GM12878 (cell line): ENCODE results near the gene KIRREL1.

Experiments used
- BCL3 ChIP-seq: IDR thresholded peaks from 2 replicates; pipeline ENCODE4 v1.6.1; 2011; ENCODE audit warnings: borderline replicate concordance, low read depth, mild to moderate bottlenecking, moderate library complexity, low read length; ENCODE audit not compliant: insufficient read depth, poor library complexity, severe bottlenecking
- CREB1 ChIP-seq: IDR thresholded peaks from 2 replicates; pipeline ENCODE4 v1.6.1; 2012; ENCODE audit warnings: low read depth, mild to moderate bottlenecking, inconsistent platforms
- CTCF ChIP-seq, 3 experiments: IDR thresholded peaks in 2 of 3; conservative IDR thresholded peaks in 1 of 3; 2 replicates each; pipeline ENCODE4 v1.5.1; 2011; ENCODE audit warnings: low read depth in 3 of 3, low read length in 3 of 3, mild to moderate bottlenecking in 3 of 3, control low read depth in 2 of 3, moderate library complexity in 2 of 3, inconsistent platforms in 1 of 3, mixed read lengths in 1 of 3; ENCODE audit not compliant: control insufficient read depth in 2 of 3, insufficient read depth in 1 of 3; ENCODE audit errors: extremely low read depth in 1 of 3
- EP300 ChIP-seq, 2 experiments: fragments of 150-350 bp in 1 of 2; IDR thresholded peaks; 2 replicates each; pipeline ENCODE4 v1.6.1; 2011 to 2012; ENCODE audit warnings: low read depth in 2 of 2, low read length in 2 of 2, borderline replicate concordance in 1 of 2, improper control_type of control experiment in 1 of 2, inconsistent platforms in 1 of 2; ENCODE audit not compliant: control insufficient read depth in 1 of 2
- FOXK2 ChIP-seq: fragments of 450-650 bp; IDR thresholded peaks from 2 replicates; pipeline ENCODE4 v1.6.1; 2017; ENCODE audit warnings: mild to moderate bottlenecking, moderate library complexity
- MAX ChIP-seq: IDR thresholded peaks from 2 replicates; pipeline ENCODE4 v1.6.1; 2012; ENCODE audit warnings: low read depth, low read length, improper control_type of control experiment
- NRF1 ChIP-seq: conservative IDR thresholded peaks from 2 replicates; pipeline ENCODE4 v1.6.1; 2011; ENCODE audit warnings: mild to moderate bottlenecking, low read depth, low read length, improper control_type of control experiment
- POLR2A ChIP-seq: IDR thresholded peaks from 2 replicates; pipeline ENCODE4 v1.6.1; 2011; ENCODE audit warnings: low read depth, mild to moderate bottlenecking, low read length
- POLR2AphosphoS5 ChIP-seq: IDR thresholded peaks from 2 replicates; pipeline ENCODE4 v1.6.1; 2011; ENCODE audit warnings: mild to moderate bottlenecking, low read length, inconsistent platforms
- RAD21 ChIP-seq: IDR thresholded peaks from 2 replicates; pipeline ENCODE4 v1.6.1; 2011; ENCODE audit warnings: mild to moderate bottlenecking, low read depth, low read length, moderate library complexity; ENCODE audit not compliant: insufficient read depth
- SP1 ChIP-seq: IDR thresholded peaks from one replicate; pipeline ENCODE4 v1.6.1; 2011; ENCODE audit warnings: low read depth, low read length
- SUZ12 ChIP-seq: fragments of 200-600 bp; sonication (generic); IDR thresholded peaks from one replicate; pipeline ENCODE4 v1.6.1; 2018; ENCODE audit warnings: antibody characterized with exemption, mild to moderate bottlenecking; ENCODE audit not compliant: unreplicated experiment
- USF2 ChIP-seq: IDR thresholded peaks from 2 replicates; pipeline ENCODE4 v1.6.1; 2011; ENCODE audit warnings: low read depth, low read length, improper control_type of control experiment, borderline replicate concordance
- ZNF687 ChIP-seq: fragments of 450-650 bp; IDR thresholded peaks from 2 replicates; pipeline ENCODE4 v1.6.1; 2017; ENCODE audit warnings: mild to moderate bottlenecking, moderate library complexity

GRCh38 chr1:158117854-158118704 is 124.6 kb downstream of the KIRREL1 start:
- TF ChIP-seq SUZ12 (no peak), BCL3 (no peak), POLR2A (no peak), CTCF (IDR thresholded peaks at IDR 0.05 in 2 of 3, conservative IDR thresholded peaks at IDR 0.05 in 1 of 3; ENCODE audit: control insufficient read depth in 2 of 3, extremely low read depth in 1 of 3, insufficient read depth in 1 of 3, low read depth in 3 of 3, low read length in 3 of 3) (peak; percentile 40 to 59 (median 43)), EP300 (IDR thresholded peaks at IDR 0.05; ENCODE audit: borderline replicate concordance in 1 of 2, control insufficient read depth in 1 of 2, low read depth in 2 of 2, low read length in 2 of 2) (no peak), ZNF687 (no peak), POLR2AphosphoS5 (no peak), NRF1 (no peak), MAX (no peak), RAD21 (no peak), CREB1 (no peak), FOXK2 (no peak), SP1 (no peak), USF2 (no peak)
